Activated naive CD4-positive, alpha-beta T cell treated with Interleukin-2 at 50 U/mL for 16 hours (primary cell): ENCODE data around the gene SHROOM3.
"Not testable (repeated sequence)": the region's sequence is repeated elsewhere in the genome, so short reads cannot be mapped to it uniquely, and the experiment has no call there.

Experiments used
- DNase-seq: peaks from one replicate; pipeline ENCODE4 v3.0.0-alpha.2; 2020

SHROOM3 gene

DNA sequence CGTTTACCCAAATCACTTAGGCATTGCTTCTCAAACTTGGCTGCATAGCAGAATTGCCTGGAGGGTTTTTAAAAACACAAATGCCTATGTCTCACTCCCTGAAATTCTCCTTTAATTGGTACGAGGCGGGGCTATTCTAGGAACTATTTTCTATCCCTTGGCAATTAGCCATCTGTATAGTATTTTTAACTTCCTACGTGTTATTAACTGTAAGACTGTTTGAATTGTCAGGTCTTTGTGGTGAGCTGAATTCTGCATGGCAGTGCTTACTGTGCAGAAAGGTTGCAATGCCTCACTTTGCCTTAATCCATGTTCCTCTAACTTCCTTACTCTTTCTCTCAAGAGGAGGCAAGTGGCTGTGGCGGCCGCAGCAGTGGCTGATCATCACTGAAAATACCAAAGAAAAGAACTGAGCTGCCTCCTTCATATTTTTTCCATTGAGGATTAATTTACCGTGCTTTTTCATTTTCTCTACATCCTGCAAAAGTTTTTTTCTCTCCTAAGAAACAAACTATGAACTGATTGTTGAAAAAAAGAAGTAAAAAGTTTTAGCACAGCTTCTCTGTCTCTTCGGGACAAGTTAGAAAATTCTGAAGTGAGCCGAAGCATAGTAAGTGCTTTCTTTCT lies at the start of gene SHROOM3:
Gene SHROOM3, plus strand, starts transcription at position 329 of the 627 bp plus-strand sequence. CDS start 824 bp downstream, outside the sequence.
- no peak for DNase-seq

- DNase-seq, result no peak
Observed at GRCh38 chr4:76385974-76386373, 49.1 kb upstream of the SHROOM3 start.

- DNase-seq, result no peak
Observed at GRCh38 chr4:76386566-76387305, 48.3 kb upstream of the SHROOM3 start.

- DNase-seq, result no peak
Observed at GRCh38 chr4:76388160-76388908, 46.7 kb upstream of the SHROOM3 start.

DNA sequence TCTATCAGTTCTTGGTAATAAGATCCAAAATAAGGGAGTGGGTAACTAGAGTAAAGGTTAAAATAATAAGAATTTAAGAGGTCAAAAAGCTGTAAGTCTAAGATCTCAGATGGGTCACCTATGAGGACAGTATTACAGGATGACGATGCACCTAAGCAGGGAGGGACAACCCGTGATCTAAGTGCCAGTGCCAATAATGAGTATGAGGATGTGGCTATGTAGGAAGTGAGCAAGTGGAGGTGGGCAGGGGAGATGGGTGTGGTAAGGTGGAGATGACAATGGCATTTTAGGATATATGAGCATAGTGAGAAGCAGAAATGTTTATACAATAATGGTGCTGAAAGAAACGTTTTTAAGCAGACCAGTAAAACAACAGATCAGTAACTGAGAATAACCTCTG lies 33.4 kb upstream of the SHROOM3 start:
- no peak for DNase-seq

DNA sequence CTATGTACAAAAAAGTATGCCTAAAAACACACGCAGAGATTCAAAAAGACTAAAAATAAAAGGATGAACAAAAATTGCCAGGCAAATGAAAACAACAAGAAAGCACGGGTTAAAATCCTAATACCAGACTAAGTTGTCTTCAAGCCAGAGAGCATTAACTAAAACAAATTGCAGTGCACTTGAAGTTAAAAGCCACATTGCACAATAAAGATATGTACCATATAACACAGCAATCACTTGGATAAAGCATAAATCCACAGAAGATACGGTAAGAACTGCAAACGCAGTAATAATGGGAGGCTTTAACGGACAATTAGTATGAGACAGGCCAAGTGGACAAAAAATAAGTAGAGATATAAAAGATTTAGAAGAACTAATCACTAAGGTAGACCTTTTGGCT lies 28.9 kb upstream of the SHROOM3 start:
- no peak for DNase-seq

DNA sequence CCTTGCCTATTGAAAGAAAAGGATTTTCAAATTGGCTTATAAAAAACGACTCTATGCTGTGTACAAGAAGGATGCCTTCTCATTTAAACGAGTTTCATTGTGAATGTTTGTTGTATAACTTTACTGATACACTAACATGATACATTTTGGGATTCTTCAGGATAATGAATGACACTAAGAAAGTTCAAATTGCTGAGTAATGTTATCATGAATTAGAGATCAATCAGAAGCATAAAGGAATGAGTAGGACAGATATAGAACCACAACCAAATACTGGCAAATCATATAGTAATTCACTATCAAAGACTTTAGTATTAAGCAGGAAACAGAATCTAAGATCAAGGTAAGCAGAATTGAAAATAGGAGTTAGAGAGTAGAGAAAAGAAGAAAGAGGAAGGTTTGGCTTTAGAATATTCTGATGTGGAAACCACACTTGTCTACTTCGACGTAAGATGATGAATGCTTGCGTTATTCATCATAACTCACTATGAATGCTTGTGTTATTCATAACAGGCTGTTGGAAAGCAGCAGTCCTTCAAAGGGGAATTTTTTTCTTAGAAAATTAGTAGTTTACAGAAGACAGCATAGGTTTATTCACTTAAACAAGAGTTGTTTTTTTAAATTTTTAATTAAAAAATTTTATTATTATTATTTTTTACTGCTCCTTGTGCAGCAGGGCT lies 27.4 kb upstream of the SHROOM3 start:
- no peak for DNase-seq

DNA sequence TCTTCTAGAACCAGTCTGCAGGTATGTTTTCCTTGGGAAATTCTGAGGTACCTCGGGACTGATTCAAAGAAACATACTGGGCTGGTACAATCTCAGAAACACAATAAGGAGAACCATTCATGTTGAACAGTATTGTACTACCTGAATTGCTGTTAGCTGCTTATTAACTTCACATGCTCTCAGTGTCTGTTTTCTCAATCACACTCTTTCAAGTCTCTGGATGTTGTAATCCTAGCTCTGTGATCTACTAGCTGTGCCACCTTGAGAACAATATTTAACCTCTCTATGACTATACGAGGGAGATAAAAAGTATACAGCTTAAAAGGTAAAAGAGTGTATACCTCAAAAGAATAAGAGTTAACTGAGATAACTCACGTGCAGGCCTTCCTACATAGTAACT lies 24.4 kb upstream of the SHROOM3 start:
- DNase-seq, result no peak

DNA sequence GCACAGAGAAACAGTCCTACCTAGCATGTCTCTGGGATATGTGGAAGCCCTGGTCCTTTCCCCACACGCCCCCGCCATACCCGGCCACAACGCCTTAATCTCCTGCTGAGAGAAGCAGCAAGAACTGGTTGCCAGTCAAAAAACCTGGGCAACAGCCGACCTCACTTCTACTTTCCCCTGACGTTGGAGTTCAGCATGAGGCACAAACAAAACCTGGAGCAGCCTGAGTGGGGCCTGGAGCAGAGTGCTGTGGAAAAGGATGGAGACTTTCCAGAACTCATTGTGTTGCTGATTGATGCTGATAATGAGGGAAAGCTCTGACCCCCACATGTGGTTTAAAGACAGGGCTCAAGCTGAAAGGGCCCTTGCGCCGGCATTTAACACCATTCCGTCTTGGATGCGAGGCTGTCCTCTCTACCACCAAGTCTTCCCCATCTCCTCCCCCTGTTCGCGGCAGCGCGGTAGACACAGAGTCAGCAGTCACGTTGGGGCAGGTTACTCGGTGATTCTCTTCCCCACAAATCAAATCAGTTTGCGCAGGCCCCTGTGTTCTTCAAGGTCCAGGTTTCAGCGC lies 14.8 kb upstream of the SHROOM3 start:
- no peak for DNase-seq

DNA sequence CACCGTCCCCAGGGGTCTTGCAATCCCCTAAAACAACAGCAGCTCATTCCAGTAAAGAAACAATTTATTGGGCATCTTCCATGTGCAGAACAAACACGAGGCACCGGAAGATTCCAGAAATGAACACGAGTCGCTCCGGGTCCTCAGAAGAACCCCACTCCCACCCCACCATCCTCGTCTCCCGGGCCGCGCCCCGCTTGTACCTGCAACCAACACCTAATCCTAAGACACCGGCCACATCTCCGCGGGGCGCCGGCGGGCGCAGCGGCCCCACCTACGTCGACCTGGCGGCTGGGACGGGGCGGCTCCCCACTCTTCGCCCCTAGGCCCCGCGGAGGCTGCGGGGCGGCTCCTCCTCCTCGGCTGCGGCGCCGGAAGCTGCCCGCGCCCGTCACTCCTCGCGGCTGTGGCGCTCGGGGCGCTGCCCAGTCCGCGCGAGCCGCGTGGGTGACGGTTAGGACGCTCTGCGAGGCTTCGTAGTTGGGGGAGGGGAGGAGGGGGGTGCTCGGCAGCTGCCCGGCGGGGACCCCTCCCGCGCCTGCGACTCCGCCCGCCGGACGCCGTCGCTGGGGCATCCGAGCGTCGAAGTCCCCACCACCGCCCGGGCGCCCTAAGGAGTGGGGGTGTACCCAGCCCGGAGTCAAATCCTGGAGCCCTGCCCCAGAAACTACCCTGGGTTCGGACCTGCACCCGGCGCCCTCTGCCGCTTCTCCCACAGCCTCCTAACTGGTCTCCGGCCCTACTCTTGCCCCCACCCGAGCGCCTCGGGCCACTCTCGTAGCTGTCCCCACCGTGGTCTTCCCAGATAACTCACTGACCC lies 14.1 kb upstream of the SHROOM3 start, which contains the start of gene CCDC158:
Gene CCDC158, minus strand, starts transcription at position 380 of the 820 bp plus-strand sequence. CDS start 17,934 bp downstream, outside the sequence.
- no peak for DNase-seq

DNA sequence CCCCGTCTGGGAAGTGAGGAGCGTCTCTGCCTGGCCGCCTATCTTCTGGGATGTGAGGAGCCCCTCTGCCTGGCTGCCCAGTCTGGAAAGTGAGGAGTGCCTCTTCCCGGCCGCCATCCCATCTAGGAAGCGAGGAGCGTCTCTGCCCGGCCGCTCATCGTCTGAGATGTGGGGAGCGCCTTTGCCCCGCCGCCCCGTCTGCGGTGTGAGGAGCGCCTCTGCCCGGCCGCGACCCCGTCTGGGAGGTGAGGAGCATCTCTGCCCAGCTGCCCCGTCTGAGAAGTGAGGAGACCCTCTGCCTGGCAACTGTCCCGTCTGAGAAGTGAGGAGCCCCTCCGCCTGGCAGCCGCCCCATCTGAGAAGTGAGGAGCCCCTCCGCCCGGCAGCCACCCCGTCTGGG lies 11.9 kb upstream of the SHROOM3 start:
- DNase-seq, result not testable (repeated sequence)

DNA sequence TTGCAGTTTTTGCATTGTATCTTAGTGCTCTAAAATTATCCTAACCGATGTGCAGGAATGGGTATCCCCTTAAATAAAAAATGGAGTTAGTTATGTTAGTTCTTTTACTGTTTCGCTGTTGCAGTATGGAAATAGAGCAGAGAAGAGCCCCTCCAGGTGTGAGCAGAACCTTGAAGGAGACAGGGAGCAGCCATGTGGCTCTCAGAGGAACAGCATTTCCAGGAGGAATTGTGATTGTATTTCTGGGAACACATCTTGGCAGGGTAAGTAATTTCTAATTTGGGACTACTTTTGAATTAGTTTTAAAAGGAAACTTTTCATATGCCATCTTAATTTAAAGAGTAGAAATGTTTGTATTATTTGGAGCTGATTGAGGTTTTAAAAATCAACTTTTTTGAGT lies 8.8 kb upstream of the SHROOM3 start:
- DNase-seq, result no peak

DNA sequence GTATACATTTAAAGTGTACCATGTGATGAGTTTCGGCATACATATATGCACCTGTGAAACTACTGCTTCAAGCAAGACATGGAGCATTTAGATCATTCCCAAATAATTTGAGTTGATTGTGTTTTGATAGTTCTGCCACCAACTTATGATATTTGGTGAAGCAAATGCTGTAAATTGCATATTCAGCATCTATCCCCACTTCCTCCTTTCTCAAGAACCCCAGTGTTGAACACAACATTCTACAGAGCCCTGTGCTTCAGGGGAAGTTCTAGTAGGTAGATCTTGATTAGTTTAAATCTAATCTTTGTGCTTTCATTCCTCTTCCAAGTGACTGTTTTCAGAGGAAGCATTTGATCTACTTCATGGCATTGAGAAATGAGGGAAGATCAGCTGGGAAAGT lies 5.4 kb upstream of the SHROOM3 start:
- no peak for DNase-seq

DNA sequence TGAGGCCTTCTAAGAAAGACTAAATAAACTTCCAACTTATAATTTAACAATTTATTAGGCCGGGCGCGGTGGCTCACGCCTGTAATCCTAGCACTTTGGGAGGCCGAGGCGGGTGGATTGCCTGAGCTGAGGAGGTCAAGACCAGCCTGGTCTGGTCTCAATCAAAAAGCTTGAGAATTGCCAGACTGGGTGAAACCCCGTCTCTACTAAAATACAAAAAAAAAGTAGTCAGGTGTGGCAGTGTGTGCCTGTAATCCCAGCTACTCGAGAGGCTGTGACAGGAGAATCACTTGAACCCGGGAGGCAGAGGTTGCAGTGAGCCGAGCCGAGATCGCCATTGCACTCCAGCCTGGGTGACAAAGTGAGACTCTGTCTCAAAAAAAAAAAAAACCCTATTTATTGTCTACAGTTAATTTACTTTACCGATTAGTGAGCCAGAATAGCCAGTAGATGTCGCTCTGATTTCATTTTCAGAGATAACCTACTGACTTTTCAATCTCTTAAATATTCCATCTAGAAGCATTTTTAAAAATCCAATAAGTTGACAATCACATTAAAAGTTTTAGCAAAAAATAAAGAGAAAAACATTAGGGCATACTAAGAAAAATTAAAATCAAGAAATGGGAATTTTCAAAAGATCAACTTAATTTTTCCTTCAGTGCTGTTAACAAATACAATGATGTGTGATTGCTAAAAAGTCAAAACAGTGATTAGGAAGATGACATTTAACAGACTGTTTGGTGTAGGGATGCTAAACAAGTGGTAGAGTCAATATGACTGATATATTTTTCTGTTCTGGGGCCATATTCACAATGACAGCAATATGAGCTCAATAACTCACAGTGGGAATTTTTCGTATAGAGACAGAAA lies 4.3 kb upstream of the SHROOM3 start:
- no peak for DNase-seq

GRCh38 chr4:76435528-76436319 lies 695 bp downstream of the SHROOM3 start:
- no peak for DNase-seq

DNA sequence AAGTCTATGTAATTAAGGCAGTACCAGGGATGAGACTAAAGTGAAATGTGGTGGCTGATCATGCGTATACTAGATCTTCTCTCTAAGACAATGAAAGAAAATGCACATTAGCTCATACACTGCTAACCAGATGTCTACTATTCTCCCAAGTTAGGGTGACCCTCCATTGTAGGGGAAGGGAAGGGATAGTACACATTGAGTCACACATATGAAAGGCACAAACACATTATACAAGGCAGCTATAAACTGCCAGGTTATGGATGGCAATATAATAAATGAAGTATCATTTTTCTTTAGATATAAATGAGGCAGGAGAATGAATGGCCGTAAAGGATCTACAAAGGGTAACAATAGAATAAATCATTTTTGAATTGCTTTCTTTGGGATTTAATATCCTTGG lies 4.5 kb downstream of the SHROOM3 start:
- DNase-seq, result no peak

GRCh38 chr4:76441881-76442280 lies 6.9 kb downstream of the SHROOM3 start:
- DNase-seq, result no peak

- DNase-seq, result no peak
Observed at GRCh38 chr4:76442807-76443206, 7.8 kb downstream of the SHROOM3 start.

DNA sequence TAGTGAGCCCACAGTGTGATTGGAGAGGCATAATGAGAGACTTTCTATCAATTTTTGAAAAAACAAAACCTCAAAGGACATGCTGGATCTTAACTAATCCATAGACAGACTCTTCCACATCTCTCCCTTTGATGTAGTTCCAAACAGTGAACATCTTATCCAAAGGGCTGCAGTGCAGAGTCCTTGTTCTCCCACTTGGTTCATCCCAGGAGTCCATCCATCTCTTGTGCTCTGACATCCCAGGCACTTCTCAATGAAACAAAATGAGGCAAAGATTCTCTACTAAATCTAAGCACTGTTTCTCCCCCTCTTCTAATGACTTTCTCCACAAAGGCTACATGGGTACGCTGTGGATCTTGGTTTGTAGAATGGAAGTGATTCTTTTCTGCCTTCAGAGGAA lies 8.3 kb downstream of the SHROOM3 start:
- DNase-seq, result no peak

DNA sequence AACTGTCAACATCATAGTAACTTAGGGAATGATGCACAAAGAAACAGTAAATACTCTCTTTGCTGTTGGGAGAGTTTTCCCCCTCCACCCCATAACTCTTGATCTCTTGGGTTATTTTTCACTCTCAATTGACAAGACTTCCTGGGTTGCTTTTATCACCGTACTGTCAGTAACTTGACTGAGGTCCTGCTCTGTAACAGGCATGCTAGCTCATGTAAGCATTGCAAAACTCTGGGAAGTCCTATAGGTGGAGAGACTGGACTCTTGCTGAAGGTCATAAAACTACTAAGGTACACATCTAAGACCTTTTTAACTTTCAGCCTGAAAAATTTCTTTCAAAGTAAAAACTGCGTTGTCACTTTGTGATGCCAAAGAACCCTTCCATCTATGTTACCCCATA lies 10.9 kb downstream of the SHROOM3 start:
- no peak for DNase-seq
